Caki2 (cell line): ENCODE measurements around the gene TMEM130. TPM values are rescaled to one million over a fixed set of nuclear protein-coding genes. Genes with fewer than 3 reads are reported as not detected.

Source experiments
- total RNA-seq: library from RNA; depleted of rRNA; stranded (reverse); fragments of >200 nt; shearing (Covaris generic); gene quantifications from 2 replicates; pipeline ENCODE4 v1.2.3, GENCODE V29; 2014; ENCODE audit warnings: low replicate concordance; rRNA removed

The TMEM130 gene
- total RNA-seq, 1 experiment from 2014 or later = 27.3 TPM

Other genes starting within 250 kb of the TMEM130 start
- gene TRRAP, start 8.5 kb upstream of the TMEM130 start, total RNA-seq = 5.9 and 6.5 TPM in 2 replicates